Suprapubic skin (tissue), 4 donors: Measurements from ENCODE around the gene TBC1D2B. TPM values are rescaled to one million over a fixed set of nuclear protein-coding genes. Genes with fewer than 3 reads are reported as not detected.
"Not testable (repeated sequence)": the region's sequence is repeated elsewhere in the genome, so short reads cannot be mapped to it uniquely, and the experiment has no call there.

Experiments
- DNase-seq, 2 donors: peaks; one replicate each; pipeline ENCODE4 v3.0.0-alpha.2; 2019; ENCODE audit warnings: low spot score in 2 of 2
- H3K27ac ChIP-seq: fragments of 200-600 bp; sonication (generic); one replicate; pipeline ENCODE4 v1.5.1; 2019
- H3K27me3 ChIP-seq: fragments of 200-600 bp; sonication (generic); one replicate; pipeline ENCODE4 v1.5.1; 2019
- H3K36me3 ChIP-seq: fragments of 200-600 bp; sonication (generic); one replicate; pipeline ENCODE4 v1.5.1; 2019
- H3K4me1 ChIP-seq: fragments of 200-600 bp; sonication (generic); one replicate; pipeline ENCODE4 v1.5.1; 2019
- H3K4me3 ChIP-seq: fragments of 200-600 bp; sonication (generic); one replicate; pipeline ENCODE4 v1.5.1; 2019; ENCODE audit warnings: mild to moderate bottlenecking
- H3K9me3 ChIP-seq: fragments of 200-600 bp; sonication (generic); one replicate; pipeline ENCODE4 v1.5.1; 2019
- EP300 ChIP-seq: sonication (generic); formaldehyde crosslinking; IDR thresholded peaks from one replicate; pipeline ENCODE4 v1.6.1; 2017; ENCODE audit warnings: antibody characterized with exemption
- POLR2A ChIP-seq, 2 donors: fragments of 450-650 bp; IDR thresholded peaks; one replicate each; pipeline ENCODE4 v1.6.1; 2017; ENCODE audit warnings: antibody characterized with exemption in 2 of 2, mild to moderate bottlenecking in 2 of 2, moderate library complexity in 2 of 2
- POLR2AphosphoS5 ChIP-seq, 3 donors: sonication (generic); formaldehyde crosslinking; IDR thresholded peaks; one replicate each; pipeline ENCODE4 v1.6.1; 2017; ENCODE audit warnings: antibody characterized with exemption in 3 of 3
- WGBS: methylation state at CpG from one replicate; pipeline ENCODE4 v1.1.5; 2018; 5-methylcytosine and 5-hydroxymethylcytosine counted together
- total RNA-seq, 4 donors: library from RNA; depleted of rRNA; stranded (reverse); fragments of >200 nt; gene quantifications; one replicate each; pipeline ENCODE4 v1.1.0, GENCODE V29; 2016
- TF ChIP-seq, protein P1 (sequence below), 2 donors: fragments of 200-600 bp in 1 of 2; fragments of 450-650 bp in 1 of 2; sonication (generic) in 1 of 2; IDR thresholded peaks; one replicate each; pipeline ENCODE4 v1.5.1; 2016 to 2019; ENCODE audit warnings: antibody characterized with exemption in 2 of 2, mild to moderate bottlenecking in 1 of 2, moderate library complexity in 1 of 2

The TBC1D2B gene
- total RNA-seq, 4 donors from 2014 or later, result 27.9 to 126 (median 41.5) TPM

DNA sequence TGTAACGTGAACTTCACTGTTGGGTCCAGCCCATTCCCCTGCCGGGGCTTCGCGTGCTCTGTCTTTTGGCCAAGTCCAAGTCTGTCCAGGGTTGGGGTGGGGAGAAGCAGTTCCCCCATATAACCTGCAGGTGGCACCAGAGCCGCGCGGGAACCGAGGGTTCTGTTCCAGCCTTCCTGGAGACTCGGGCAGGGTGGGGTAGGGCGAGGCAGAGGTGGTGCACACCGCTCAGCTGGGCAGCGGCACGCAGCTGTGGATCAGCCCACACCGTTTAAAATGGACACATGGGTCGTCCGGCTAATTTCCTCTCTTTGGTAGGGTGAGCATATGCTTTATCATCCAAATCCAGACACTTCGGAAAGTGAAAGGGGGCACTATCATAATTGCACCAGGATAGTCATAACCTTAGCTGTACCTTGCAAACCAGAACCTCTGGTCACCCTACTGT, 118.1 kb downstream of the TBC1D2B start:
- H3K4me3 ChIP-seq, result peak overlapping the region; percentile 20
- peaks cover 9% of the 10 kb centered on the region for H3K4me1 ChIP-seq
- H3K27me3 ChIP-seq, result no peaks in the 10 kb centered on the region
- H3K27ac ChIP-seq, result no peak overlapping the region
- peak; percentile 87 to 89 for DNase-seq
- H3K36me3 ChIP-seq, result no peaks in the 10 kb centered on the region
- WGBS, result 3% methylated on average over 14 of the region's 17 CpGs
- TF ChIP-seq POLR2AphosphoS5 (IDR thresholded peaks at IDR 0.05), result no peak
- TF ChIP-seq, protein P1, sequence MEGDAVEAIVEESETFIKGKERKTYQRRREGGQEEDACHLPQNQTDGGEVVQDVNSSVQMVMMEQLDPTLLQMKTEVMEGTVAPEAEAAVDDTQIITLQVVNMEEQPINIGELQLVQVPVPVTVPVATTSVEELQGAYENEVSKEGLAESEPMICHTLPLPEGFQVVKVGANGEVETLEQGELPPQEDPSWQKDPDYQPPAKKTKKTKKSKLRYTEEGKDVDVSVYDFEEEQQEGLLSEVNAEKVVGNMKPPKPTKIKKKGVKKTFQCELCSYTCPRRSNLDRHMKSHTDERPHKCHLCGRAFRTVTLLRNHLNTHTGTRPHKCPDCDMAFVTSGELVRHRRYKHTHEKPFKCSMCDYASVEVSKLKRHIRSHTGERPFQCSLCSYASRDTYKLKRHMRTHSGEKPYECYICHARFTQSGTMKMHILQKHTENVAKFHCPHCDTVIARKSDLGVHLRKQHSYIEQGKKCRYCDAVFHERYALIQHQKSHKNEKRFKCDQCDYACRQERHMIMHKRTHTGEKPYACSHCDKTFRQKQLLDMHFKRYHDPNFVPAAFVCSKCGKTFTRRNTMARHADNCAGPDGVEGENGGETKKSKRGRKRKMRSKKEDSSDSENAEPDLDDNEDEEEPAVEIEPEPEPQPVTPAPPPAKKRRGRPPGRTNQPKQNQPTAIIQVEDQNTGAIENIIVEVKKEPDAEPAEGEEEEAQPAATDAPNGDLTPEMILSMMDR (IDR thresholded peaks at IDR 0.05), result peak; percentile 88 to 98
- no peaks in the 10 kb centered on the region for H3K9me3 ChIP-seq

DNA sequence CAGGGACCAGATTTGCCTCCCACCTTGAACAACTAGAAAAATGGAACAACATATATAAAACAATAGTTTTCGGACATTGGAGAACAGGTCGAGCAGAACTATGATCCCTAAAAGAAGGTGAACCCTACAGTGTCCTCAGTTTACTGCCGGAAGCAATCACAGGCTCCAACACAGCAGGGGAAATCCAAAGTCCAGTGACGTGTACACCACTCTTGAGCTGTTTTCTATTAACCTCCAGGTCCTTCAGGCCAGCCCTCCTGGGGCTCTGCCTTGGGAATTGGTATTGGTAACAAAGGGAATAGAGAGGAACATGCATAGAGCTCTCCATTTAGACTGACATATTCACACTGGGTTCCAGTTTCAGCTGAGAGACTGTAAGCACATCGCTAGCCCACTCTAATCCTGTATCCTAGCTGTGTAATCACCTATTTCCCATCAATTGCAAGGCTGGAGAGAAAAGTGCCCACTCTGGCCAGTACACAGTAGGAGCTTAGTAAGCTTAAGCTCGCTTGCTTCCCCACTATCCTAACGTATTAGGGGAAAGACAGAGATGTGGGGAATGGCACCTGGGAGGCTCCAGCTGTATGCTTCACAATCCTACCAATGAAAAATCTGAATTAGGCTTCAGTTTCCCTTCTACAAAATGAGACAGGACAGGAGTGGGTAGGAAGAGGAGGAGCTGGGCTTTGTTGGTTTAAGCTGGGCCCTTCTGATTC, 118.6 kb downstream of the TBC1D2B start:
- H3K4me3 ChIP-seq, result peak overlapping the region; percentile 20
- H3K27me3 ChIP-seq, H3K36me3 ChIP-seq, H3K9me3 ChIP-seq, H3K4me1 ChIP-seq, H3K27ac ChIP-seq: not testable (repeated sequence)
- peak in 1 of 2 donors; percentile 31 for DNase-seq
- WGBS, result 66% methylated on average over 7 of the region's 7 CpGs

DNA sequence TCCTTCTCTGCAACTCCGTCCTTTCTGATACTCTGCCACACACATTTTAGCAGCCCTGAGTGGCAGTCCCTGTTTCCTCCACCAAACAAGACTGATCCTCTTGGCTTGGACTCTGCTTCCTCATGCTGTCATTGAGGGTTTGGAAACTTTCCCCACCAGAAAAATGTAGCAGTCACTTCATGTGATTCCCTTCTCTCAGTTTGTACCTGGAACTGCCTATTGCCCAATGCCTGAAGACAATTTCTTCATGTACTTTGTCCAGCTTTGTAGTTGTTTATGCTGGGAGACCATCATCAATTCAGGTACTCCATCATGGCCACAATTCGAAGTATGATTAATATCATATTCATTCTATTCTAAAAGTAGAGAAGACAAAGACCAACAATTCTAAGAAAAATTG, 119.5 kb downstream of the TBC1D2B start:
- DNase-seq, H3K4me1 ChIP-seq, H3K9me3 ChIP-seq, H3K36me3 ChIP-seq, H3K4me3 ChIP-seq, H3K27me3 ChIP-seq, H3K27ac ChIP-seq: not testable (repeated sequence)
- 89% methylated on average over 2 of the region's 2 CpGs for WGBS

DNA sequence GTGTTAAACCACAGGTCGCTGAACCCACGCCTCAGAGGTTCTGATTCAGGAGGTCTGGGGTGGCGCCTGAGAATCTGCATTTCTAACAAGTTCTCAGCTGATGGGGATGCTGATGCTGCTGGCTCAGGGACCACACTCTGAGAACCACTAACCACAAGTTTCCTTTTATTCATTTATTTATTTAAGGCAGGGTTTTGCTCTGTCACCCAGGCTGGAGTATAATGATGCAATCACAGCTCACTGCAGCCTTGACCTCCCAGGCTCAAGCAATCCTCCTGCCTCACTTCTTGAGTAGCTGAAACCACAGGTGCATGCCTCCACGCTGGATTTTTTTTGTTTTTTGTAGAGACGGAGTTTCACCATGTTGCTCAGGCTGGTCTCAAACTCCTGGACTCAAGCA, 123.6 kb downstream of the TBC1D2B start:
- 63% methylated on average over 2 of the region's 5 CpGs for WGBS

DNA sequence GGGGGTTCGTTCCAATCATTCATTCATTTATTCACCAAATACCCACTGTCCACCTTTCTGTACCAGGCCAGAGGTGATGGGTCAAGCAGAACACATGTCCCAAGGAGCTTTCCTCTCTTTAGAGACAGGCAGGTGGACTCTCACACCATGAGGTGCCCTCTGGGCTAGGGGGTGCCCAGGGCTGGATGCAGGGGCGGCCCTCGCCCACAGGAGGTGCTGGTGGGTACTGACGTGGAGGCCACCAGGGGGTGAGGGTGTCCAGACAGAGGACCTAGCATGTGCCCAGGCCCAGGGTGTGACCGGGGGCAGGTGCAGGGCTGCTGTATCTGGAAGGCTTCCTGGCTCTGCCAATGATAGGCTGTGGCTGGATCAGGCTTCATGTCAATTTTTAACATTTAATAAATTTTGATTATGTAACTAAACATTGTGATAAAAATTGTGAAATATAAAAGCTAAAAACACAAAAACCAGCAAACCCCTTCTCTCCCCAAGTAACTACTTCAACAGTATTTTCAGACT, 124.5 kb downstream of the TBC1D2B start:
- 90% methylated on average over 3 of the region's 5 CpGs for WGBS
- not testable (repeated sequence) for H3K9me3 ChIP-seq, H3K36me3 ChIP-seq, H3K27me3 ChIP-seq, H3K4me3 ChIP-seq, H3K27ac ChIP-seq, H3K4me1 ChIP-seq
- peak in 1 of 2 donors; percentile 79 for DNase-seq

More for the DNA sequence above, 123.6 kb downstream of the TBC1D2B start:
- not testable (repeated sequence) for H3K27ac ChIP-seq, H3K9me3 ChIP-seq, H3K36me3 ChIP-seq, H3K4me3 ChIP-seq, H3K27me3 ChIP-seq, H3K4me1 ChIP-seq
- peak in 1 of 2 donors; percentile 1 for DNase-seq

DNA sequence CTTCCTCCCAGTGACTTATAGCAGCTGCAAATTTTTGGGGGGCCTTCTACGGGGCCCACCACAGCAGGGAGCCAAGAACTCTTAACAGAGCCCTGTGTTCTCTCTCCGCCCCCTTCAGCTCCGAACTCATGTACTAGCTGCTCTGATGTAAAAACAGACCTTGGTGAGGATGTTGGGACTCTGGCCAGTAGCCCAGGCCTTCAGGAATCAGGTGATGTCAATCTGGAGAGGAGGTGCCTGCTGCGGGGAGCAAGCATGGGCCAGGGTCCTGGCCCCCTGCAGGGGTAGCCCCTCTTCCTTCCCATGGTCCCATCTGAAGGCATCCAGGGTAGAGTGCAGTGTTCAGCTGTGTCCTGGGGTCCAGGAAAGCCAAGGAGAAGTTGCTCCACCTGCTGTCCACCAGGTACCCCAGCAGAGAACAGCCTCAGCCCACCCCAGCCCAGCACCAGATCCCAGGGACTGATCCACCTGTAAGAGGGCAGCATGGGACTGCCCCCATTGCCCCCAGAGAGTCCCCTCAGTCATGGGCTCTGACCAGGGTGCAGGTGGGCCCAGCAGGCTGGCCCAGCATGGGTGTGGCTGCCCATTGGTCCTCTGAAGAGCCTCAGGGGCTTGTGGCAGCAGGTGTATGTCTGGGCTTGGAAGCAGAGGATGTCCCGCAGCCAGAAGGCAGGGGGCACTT, 126.3 kb downstream of the TBC1D2B start:
- H3K4me1 ChIP-seq, H3K4me3 ChIP-seq, H3K9me3 ChIP-seq, H3K27ac ChIP-seq, H3K36me3 ChIP-seq, H3K27me3 ChIP-seq: not testable (repeated sequence)
- peak in 1 of 2 donors; percentile 47 for DNase-seq
- no CpG with 5 or more reads among the region's 5 CpGs for WGBS

DNA sequence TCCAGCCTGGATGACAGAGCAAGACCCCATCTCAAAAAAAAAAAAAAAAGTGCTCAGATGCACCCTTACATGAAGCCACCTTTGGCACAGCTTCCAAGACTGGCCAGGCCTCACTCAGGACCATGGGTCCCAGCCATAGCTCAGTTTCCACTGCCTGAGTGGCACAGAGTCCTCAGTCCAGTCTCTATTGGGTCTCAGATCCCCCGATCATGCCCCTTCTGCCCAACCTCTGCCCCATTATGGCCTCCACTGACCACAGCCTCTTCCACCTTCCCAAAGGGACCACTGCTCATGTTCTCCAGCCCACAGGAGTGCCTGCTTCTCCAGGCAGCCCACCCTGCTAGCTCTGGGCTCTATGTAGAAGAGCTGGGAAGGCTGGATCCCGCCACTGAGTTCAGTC, 127.0 kb downstream of the TBC1D2B start:
- H3K36me3 ChIP-seq, H3K27ac ChIP-seq, H3K27me3 ChIP-seq, H3K4me3 ChIP-seq, H3K4me1 ChIP-seq, H3K9me3 ChIP-seq: not testable (repeated sequence)
- peak in 1 of 2 donors; percentile 8 for DNase-seq
- whole genome bisulfite sequencing, result 100% methylated on average over 1 of the region's 2 CpGs

DNA sequence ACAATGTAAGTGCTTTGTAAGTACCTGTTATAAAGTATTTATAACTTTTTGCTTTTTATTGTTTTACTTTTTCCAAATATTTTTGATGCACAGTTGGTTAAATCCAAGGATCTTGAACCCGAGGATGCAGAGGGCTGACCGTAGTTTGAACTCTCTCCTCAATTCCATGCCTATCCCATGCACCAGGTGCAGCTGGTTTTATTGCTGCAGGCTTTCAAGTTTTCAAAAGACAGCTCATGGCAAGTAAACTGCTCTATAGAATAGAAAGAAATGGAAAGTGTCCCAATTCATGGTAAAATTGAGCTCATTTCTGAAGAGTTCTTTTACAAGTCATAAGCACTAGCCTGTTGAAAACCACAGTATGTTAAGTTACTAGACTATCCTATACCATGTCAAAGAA, 131.9 kb downstream of the TBC1D2B start:
- Histone ChIP-seq H3K27ac (no peak overlapping the region), H3K4me3 (no peak overlapping the region), H3K36me3 (no peaks in the 10 kb centered on the region), H3K27me3 (no peaks in the 10 kb centered on the region), H3K9me3 (no peaks in the 10 kb centered on the region), H3K4me1 (peaks cover 12% of the 10 kb centered on the region)
- no peak for DNase-seq
- no peak for TF ChIP-seq POLR2A (IDR thresholded peaks at IDR 0.05)
- TF ChIP-seq POLR2AphosphoS5 (IDR thresholded peaks at IDR 0.05), result no peak
- TF ChIP-seq EP300, result no peak
- TF ChIP-seq, protein P1 (IDR thresholded peaks at IDR 0.05), result no peak
- WGBS, result 82% methylated on average over 2 of the region's 2 CpGs

Other genes with a start within 250 kb of the TBC1D2B start
- gene SH2D7, start 14.8 kb upstream of the TBC1D2B start, total RNA-seq, result not detected
- 1 to 10 TPM; 2.0 to 8.5 (median 6.5) TPM for gene CIB2, start 53.7 kb upstream of the TBC1D2B start, total RNA-seq
- 10 to 100 TPM; 55.1 to 82.5 (median 55.8) TPM for gene IDH3A, start 71.7 kb upstream of the TBC1D2B start, total RNA-seq
- 100 to 1,000 TPM in 2 of 4 donors, 10 to 100 TPM in 2; 61.8 to 375 (median 102) TPM for gene ACSBG1, start 156.9 kb upstream of the TBC1D2B start, total RNA-seq
- gene DNAJA4, start 186.9 kb upstream of the TBC1D2B start, total RNA-seq, result 100 to 1,000 TPM in 1 of 4 donors, 10 to 100 TPM in 3; 42.8 to 115 (median 58.7) TPM
- gene SKIC8, start 221.9 kb upstream of the TBC1D2B start, total RNA-seq, result 10 to 100 TPM; 42.9 to 69.9 (median 56.2) TPM